HG02884 (cell line): ENCODE results near the gene MRFAP1L1.
"Not testable (repeated sequence)": the region's sequence is repeated elsewhere in the genome, so short reads cannot be mapped to it uniquely, and the experiment has no call there.

Experiments
- ATAC-seq: cut with Tn5 transposase; IDR thresholded peaks from one replicate; pipeline ENCODE4 v1.9.1; 2021; ENCODE audit warnings: mild to moderate bottlenecking, moderate library complexity; ENCODE audit not compliant: unreplicated experiment

The MRFAP1L1 gene

GRCh38 chr4:6709230-6710114, at the start of gene MRFAP1L1:
Gene MRFAP1L1, minus strand, starts transcription at chr4:6709865. Its CDS starts 236 bp downstream, at chr4:6709629.
- peak; percentile 67 for ATAC-seq

GRCh38 chr4:6758728-6759127, 49.1 kb upstream of the MRFAP1L1 start:
- ATAC-seq = no peak

GRCh38 chr4:6756345-6756744, 46.7 kb upstream of the MRFAP1L1 start:
- ATAC-seq = not testable (repeated sequence)

- ATAC-seq = no peak
These were observed 45.6 kb upstream of the MRFAP1L1 start for GRCh38 chr4:6755088-6755753.

- no peak for ATAC-seq
These were observed 44.9 kb upstream of the MRFAP1L1 start for GRCh38 chr4:6754481-6755087.

GRCh38 chr4:6753891-6754290, 44.2 kb upstream of the MRFAP1L1 start:
- no peak for ATAC-seq

- ATAC-seq = no peak
These were observed 43.5 kb upstream of the MRFAP1L1 start for GRCh38 chr4:6753103-6753560.

GRCh38 chr4:6752486-6752829, 42.8 kb upstream of the MRFAP1L1 start:
- ATAC-seq = no peak

- ATAC-seq = no peak
These were observed 42.2 kb upstream of the MRFAP1L1 start for GRCh38 chr4:6751611-6752485.

- no peak for ATAC-seq
These were observed 40.9 kb upstream of the MRFAP1L1 start for GRCh38 chr4:6750286-6751221.

- ATAC-seq = no peak
These were observed 39.9 kb upstream of the MRFAP1L1 start for GRCh38 chr4:6749340-6750171.

- no peak for ATAC-seq
These were observed 38.6 kb upstream of the MRFAP1L1 start for GRCh38 chr4:6748286-6748685.

- ATAC-seq = no peak
These were observed 37.8 kb upstream of the MRFAP1L1 start for GRCh38 chr4:6747294-6748051.

GRCh38 chr4:6746721-6747293, 37.1 kb upstream of the MRFAP1L1 start:
- ATAC-seq = no peak

GRCh38 chr4:6742989-6743388, 33.3 kb upstream of the MRFAP1L1 start:
- ATAC-seq = no peak

- no peak for ATAC-seq
These were observed 32.8 kb upstream of the MRFAP1L1 start for GRCh38 chr4:6742507-6742906.

GRCh38 chr4:6740347-6740746, 30.7 kb upstream of the MRFAP1L1 start:
- no peak for ATAC-seq

GRCh38 chr4:6739920-6740319, 30.3 kb upstream of the MRFAP1L1 start:
- ATAC-seq = no peak
